HG03575 (cell line): ENCODE results near the gene DSE.

Experiments
- ATAC-seq: cut with Tn5 transposase; IDR thresholded peaks from one replicate; pipeline ENCODE4 v1.9.1; 2021; ENCODE audit not compliant: unreplicated experiment, insufficient number of reproducible peaks, low FRiP score; ENCODE audit errors: extremely low read depth

Gene DSE

GRCh38 chr6:116355796-116356195 lies 15.0 kb upstream of the DSE start:
- no peak for ATAC-seq

GRCh38 chr6:116359131-116359530 lies 11.6 kb upstream of the DSE start:
- no peak for ATAC-seq

GRCh38 chr6:116359835-116360234 lies 10.9 kb upstream of the DSE start:
- ATAC-seq = no peak

GRCh38 chr6:116362276-116362675 lies 8.5 kb upstream of the DSE start:
- no peak for ATAC-seq

- ATAC-seq = no peak
Measured at GRCh38 chr6:116363759-116364158, 7.0 kb upstream of the DSE start.

GRCh38 chr6:116364321-116364720 lies 6.4 kb upstream of the DSE start:
- ATAC-seq = no peak

GRCh38 chr6:116365743-116366142 lies 5.0 kb upstream of the DSE start:
- ATAC-seq = no peak

GRCh38 chr6:116366740-116367275 lies 3.9 kb upstream of the DSE start:
- ATAC-seq = no peak

- no peak for ATAC-seq
Measured at GRCh38 chr6:116369540-116369939, 1.2 kb upstream of the DSE start.

- no peak for ATAC-seq
Measured at GRCh38 chr6:116369964-116370759, 585 bp upstream of the DSE start.

GRCh38 chr6:116371120-116371917 lies 572 bp downstream of the DSE start:
- no peak for ATAC-seq

- no peak for ATAC-seq
Measured at GRCh38 chr6:116371918-116372209, 1.1 kb downstream of the DSE start.

GRCh38 chr6:116373300-116373699 lies 2.6 kb downstream of the DSE start:
- no peak for ATAC-seq

- no peak for ATAC-seq
Measured at GRCh38 chr6:116373940-116374339, 3.2 kb downstream of the DSE start.

- no peak for ATAC-seq
Measured at GRCh38 chr6:116374586-116374985, 3.8 kb downstream of the DSE start.

- ATAC-seq = no peak
Measured at GRCh38 chr6:116375262-116375661, 4.5 kb downstream of the DSE start.

GRCh38 chr6:116376149-116376548 lies 5.4 kb downstream of the DSE start:
- no peak for ATAC-seq

GRCh38 chr6:116379764-116380163 lies 9.0 kb downstream of the DSE start:
- ATAC-seq = no peak

GRCh38 chr6:116380346-116380745 lies 9.6 kb downstream of the DSE start:
- ATAC-seq = no peak

GRCh38 chr6:116381000-116381399 lies 10.3 kb downstream of the DSE start:
- ATAC-seq = no peak
